ENCODE data around the gene LYAR. TPM values are rescaled to one million over a fixed set of nuclear protein-coding genes. Genes with fewer than 3 reads are reported as not detected.

The LYAR gene
- total and polyA plus RNA-seq, 2 of the 13 experiments (the other 11 are each of a cell fraction or from before 2014, with no cell fraction given), result 7.8 to 94.2 TPM

DNA sequence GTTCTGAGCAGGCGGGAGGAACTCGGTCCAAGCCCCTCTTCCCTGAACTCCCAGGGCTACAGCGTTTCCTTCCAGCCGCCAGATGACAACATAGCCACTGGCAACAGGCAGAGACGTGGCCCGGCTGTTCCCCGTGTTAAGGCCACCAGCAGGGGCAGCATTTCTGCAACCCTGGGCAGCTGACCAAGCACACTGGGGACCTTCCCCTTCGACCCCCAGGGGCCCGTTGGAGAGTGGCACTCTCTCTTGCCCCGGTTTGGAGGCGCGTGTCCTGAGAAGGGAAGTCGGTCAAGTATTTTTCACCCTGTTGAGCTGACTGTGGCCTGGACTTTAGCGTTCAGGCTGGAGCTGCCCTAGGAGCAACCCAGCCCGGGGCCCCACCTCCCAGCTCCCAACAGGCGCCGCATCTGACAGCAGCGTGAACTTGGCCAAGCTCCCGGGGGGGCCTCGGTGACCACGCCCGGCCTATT is 37.7 kb upstream of the LYAR start (continued):
- TF ChIP-seq, protein P1, sequence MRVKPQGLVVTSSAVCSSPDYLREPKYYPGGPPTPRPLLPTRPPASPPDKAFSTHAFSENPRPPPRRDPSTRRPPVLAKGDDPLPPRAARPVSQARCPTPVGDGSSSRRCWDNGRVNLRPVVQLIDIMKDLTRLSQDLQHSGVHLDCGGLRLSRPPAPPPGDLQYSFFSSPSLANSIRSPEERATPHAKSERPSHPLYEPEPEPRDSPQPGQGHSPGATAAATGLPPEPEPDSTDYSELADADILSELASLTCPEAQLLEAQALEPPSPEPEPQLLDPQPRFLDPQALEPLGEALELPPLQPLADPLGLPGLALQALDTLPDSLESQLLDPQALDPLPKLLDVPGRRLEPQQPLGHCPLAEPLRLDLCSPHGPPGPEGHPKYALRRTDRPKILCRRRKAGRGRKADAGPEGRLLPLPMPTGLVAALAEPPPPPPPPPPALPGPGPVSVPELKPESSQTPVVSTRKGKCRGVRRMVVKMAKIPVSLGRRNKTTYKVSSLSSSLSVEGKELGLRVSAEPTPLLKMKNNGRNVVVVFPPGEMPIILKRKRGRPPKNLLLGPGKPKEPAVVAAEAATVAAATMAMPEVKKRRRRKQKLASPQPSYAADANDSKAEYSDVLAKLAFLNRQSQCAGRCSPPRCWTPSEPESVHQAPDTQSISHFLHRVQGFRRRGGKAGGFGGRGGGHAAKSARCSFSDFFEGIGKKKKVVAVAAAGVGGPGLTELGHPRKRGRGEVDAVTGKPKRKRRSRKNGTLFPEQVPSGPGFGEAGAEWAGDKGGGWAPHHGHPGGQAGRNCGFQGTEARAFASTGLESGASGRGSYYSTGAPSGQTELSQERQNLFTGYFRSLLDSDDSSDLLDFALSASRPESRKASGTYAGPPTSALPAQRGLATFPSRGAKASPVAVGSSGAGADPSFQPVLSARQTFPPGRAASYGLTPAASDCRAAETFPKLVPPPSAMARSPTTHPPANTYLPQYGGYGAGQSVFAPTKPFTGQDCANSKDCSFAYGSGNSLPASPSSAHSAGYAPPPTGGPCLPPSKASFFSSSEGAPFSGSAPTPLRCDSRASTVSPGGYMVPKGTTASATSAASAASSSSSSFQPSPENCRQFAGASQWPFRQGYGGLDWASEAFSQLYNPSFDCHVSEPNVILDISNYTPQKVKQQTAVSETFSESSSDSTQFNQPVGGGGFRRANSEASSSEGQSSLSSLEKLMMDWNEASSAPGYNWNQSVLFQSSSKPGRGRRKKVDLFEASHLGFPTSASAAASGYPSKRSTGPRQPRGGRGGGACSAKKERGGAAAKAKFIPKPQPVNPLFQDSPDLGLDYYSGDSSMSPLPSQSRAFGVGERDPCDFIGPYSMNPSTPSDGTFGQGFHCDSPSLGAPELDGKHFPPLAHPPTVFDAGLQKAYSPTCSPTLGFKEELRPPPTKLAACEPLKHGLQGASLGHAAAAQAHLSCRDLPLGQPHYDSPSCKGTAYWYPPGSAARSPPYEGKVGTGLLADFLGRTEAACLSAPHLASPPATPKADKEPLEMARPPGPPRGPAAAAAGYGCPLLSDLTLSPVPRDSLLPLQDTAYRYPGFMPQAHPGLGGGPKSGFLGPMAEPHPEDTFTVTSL (CRISPR knock-in tag; IDR thresholded peaks at IDR 0.05; ENCODE audit: borderline replicate concordance), result no peak
- 0 out of 2 replicates have a peak, but pooled peaks have one; percentile 33 for TF ChIP-seq RXRB (CRISPR knock-in tag; IDR thresholded peaks at IDR 0.05; ENCODE audit: borderline replicate concordance)
- TF ChIP-seq, protein P2, sequence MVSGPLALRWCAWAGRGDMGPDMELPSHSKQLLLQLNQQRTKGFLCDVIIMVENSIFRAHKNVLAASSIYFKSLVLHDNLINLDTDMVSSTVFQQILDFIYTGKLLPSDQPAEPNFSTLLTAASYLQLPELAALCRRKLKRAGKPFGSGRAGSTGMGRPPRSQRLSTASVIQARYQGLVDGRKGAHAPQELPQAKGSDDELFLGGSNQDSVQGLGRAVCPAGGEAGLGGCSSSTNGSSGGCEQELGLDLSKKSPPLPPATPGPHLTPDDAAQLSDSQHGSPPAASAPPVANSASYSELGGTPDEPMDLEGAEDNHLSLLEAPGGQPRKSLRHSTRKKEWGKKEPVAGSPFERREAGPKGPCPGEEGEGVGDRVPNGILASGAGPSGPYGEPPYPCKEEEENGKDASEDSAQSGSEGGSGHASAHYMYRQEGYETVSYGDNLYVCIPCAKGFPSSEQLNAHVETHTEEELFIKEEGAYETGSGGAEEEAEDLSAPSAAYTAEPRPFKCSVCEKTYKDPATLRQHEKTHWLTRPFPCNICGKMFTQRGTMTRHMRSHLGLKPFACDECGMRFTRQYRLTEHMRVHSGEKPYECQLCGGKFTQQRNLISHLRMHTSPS (CRISPR knock-in tag; IDR thresholded peaks at IDR 0.05; ENCODE audit: low read depth), result peak; percentile 34; the same call in 1 of the 2 replicates
- TF ChIP-seq, protein P3, sequence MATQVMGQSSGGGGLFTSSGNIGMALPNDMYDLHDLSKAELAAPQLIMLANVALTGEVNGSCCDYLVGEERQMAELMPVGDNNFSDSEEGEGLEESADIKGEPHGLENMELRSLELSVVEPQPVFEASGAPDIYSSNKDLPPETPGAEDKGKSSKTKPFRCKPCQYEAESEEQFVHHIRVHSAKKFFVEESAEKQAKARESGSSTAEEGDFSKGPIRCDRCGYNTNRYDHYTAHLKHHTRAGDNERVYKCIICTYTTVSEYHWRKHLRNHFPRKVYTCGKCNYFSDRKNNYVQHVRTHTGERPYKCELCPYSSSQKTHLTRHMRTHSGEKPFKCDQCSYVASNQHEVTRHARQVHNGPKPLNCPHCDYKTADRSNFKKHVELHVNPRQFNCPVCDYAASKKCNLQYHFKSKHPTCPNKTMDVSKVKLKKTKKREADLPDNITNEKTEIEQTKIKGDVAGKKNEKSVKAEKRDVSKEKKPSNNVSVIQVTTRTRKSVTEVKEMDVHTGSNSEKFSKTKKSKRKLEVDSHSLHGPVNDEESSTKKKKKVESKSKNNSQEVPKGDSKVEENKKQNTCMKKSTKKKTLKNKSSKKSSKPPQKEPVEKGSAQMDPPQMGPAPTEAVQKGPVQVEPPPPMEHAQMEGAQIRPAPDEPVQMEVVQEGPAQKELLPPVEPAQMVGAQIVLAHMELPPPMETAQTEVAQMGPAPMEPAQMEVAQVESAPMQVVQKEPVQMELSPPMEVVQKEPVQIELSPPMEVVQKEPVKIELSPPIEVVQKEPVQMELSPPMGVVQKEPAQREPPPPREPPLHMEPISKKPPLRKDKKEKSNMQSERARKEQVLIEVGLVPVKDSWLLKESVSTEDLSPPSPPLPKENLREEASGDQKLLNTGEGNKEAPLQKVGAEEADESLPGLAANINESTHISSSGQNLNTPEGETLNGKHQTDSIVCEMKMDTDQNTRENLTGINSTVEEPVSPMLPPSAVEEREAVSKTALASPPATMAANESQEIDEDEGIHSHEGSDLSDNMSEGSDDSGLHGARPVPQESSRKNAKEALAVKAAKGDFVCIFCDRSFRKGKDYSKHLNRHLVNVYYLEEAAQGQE (IDR thresholded peaks at IDR 0.05; ENCODE audit: borderline replicate concordance in 1 of 2, low read depth in 1 of 2, low read length in 2 of 2), result no peak
- TF ChIP-seq ZNF550 (CRISPR knock-in tag; IDR thresholded peaks at IDR 0.05; ENCODE audit: borderline replicate concordance), result 0 out of 2 replicates have a peak, but pooled peaks have one; percentile 74
- TF ChIP-seq, protein P4, sequence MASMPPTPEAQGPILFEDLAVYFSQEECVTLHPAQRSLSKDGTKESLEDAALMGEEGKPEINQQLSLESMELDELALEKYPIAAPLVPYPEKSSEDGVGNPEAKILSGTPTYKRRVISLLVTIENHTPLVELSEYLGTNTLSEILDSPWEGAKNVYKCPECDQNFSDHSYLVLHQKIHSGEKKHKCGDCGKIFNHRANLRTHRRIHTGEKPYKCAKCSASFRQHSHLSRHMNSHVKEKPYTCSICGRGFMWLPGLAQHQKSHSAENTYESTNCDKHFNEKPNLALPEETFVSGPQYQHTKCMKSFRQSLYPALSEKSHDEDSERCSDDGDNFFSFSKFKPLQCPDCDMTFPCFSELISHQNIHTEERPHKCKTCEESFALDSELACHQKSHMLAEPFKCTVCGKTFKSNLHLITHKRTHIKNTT (CRISPR knock-in tag; IDR thresholded peaks at IDR 0.05), result no peak
- no peak for TF ChIP-seq ZNF232 (CRISPR knock-in tag; IDR thresholded peaks at IDR 0.05; ENCODE audit: borderline replicate concordance)
- TF ChIP-seq, protein P5, sequence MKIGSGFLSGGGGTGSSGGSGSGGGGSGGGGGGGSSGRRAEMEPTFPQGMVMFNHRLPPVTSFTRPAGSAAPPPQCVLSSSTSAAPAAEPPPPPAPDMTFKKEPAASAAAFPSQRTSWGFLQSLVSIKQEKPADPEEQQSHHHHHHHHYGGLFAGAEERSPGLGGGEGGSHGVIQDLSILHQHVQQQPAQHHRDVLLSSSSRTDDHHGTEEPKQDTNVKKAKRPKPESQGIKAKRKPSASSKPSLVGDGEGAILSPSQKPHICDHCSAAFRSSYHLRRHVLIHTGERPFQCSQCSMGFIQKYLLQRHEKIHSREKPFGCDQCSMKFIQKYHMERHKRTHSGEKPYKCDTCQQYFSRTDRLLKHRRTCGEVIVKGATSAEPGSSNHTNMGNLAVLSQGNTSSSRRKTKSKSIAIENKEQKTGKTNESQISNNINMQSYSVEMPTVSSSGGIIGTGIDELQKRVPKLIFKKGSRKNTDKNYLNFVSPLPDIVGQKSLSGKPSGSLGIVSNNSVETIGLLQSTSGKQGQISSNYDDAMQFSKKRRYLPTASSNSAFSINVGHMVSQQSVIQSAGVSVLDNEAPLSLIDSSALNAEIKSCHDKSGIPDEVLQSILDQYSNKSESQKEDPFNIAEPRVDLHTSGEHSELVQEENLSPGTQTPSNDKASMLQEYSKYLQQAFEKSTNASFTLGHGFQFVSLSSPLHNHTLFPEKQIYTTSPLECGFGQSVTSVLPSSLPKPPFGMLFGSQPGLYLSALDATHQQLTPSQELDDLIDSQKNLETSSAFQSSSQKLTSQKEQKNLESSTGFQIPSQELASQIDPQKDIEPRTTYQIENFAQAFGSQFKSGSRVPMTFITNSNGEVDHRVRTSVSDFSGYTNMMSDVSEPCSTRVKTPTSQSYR (CRISPR knock-in tag; IDR thresholded peaks at IDR 0.05; ENCODE audit: borderline replicate concordance), result no peak
- TF ChIP-seq, protein P6, sequence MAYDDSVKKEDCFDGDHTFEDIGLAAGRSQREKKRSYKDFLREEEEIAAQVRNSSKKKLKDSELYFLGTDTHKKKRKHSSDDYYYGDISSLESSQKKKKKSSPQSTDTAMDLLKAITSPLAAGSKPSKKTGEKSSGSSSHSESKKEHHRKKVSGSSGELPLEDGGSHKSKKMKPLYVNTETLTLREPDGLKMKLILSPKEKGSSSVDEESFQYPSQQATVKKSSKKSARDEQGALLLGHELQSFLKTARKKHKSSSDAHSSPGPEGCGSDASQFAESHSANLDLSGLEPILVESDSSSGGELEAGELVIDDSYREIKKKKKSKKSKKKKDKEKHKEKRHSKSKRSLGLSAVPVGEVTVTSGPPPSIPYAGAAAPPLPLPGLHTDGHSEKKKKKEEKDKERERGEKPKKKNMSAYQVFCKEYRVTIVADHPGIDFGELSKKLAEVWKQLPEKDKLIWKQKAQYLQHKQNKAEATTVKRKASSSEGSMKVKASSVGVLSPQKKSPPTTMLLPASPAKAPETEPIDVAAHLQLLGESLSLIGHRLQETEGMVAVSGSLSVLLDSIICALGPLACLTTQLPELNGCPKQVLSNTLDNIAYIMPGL (CRISPR knock-in tag; IDR thresholded peaks at IDR 0.05; ENCODE audit: borderline replicate concordance in 1 of 2, low read depth in 1 of 2), result peak; percentile 82 to 90

Data from HepG2 (cell line).